Measurements from ENCODE around the gene NDUFA6.
"Not testable (repeated sequence)": the region's sequence is repeated elsewhere in the genome, so short reads cannot be mapped to it uniquely, and the experiment has no call there.

Gene NDUFA6

DNA sequence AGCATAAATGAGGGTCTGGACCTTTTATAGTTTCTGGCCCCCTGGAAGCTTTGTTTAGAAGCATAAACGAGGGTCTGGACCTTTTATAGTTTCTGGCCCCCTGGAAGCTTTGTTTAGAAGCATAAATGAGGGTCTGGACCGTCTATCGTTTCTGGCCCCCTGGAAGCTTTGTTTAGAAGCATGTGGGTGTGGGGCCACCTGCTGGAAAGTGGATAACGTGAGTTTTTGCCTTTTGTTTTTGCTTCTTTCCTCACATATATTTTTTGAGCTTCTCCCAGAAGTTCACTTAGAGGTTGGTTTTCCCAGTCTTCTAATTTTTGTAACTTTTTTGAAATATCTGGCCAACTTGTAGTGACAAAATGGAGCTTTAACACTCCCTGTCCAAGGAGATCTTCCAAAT, 22.2 kb upstream of the NDUFA6 start:
- not testable (repeated sequence) for DNase-seq (ENCODE audit: low read depth)

DNA sequence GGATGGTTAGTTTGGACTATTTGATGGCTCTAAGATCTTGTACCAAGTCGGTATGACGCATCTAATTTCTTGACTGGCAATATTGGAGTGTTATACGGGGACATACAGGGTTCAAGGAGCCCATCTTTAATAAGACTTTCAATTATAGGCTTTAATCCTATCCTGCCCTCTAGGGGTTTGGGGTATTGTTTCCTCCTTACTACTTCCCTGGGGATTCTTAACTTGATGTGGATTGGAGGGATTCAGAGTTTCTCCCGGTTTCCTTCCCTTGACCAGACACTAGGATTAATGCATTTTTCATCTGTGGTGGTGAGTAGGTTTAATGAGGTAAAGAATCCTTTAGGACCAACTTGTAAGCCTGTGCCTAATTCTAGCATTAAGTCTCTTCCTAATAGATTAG, 21.2 kb upstream of the NDUFA6 start:
- DNase-seq (ENCODE audit: low read depth) = no peak

DNA sequence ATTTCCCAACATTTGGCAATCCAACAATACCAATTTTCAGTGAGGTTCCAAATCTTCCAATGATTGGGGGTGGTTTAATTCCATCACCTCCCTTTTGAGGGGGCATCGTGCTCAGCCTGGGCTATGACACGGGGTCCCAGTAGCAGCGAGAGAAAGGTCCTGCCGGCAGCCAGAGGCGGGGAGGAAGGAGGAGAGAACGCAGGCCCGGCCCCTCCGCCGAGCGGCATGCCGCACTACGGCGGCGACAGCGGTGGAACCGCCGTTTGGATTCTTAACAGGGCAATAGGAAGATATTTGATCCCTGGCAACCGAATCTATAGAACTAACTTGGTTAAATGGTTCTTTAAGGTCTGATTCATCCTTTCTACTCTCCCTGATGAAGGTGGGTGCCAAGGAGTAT, 18.3 kb upstream of the NDUFA6 start:
- no peak for DNase-seq (ENCODE audit: low read depth)

DNA sequence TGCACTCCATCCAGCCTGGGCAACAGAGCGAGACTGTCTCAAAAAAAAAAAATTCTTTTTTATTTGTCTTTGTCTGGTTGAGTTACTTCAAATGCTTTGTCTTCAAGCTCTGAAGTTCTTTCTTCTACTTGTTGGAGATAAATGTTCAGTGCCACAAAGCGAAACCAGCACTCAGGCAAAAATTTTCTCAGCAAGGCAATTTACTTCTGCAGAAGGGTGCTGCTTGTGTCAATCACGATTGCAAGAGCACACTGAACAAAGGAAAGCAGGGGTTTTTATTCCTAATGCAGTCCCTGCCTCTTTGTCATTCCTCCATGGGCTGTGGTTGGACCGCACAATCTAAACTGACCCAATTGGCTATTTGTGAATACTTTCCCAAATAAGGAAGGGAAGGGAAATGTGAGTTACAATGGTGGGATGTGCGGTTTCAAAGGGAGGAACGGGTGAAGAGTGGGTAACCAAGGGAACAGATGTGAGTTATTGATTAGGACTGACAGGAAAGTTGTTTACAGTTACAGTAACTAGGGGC, 13.8 kb upstream of the NDUFA6 start:
- not testable (repeated sequence) for DNase-seq (ENCODE audit: low read depth)

DNA sequence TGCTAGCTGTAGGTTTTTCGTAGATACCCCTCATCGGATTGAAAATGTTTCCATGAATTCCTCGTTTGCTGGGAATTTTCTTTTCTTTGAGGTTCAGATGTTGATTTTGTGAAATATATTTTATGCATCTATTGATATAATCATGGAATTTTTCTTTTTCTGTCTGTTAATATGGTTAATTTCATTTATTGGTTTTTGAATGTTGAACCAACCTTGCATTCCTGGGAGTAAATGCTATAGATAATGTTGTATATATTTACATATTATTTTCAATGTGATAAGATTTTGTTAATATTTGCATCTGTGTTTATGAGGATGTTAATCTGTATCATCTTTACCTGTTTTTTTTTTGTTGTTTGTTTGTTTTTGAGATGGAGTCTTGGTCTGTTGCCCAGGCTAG, 10.6 kb upstream of the NDUFA6 start:
- DNase-seq (ENCODE audit: low read depth) = no peak

DNA sequence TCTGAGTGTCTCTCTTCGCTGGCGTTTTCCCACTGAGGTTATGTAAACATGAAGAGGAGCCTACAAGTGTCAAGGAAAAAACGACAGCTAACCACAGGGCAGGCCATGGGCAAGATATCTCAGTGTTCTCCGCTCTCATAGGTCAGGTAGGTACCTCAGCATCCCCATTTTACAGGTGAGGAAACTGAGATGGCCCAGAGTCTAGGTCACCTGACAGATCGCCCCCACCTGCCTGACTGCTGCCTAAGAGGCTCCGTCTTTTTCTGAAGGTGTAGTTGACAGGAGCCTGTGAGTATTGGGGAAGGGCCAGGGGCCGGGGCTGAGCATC, 847 bp upstream of the NDUFA6 start:
- DNase-seq (ENCODE audit: low read depth) = no peak

DNA sequence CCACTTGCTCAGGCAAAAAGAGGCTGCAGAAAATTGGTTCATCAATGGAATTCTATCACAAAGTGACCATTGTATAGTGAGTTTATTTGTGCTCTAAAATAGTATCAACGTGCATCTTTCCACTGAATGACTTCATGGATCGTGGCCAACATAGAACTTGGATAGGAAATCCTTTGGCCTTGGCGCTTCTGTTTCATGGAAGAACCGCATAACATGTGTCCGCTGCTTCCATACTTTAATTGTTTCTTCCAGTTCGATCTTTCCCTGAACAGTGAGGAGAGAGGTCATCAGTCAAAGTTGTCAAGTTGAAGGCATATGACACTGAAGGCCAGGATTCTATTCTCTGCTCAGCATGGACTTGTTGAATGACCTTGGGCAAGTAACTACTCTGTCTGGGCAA, 4.5 kb downstream of the NDUFA6 start:
- DNase-seq (ENCODE audit: low read depth) = no peak

DNA sequence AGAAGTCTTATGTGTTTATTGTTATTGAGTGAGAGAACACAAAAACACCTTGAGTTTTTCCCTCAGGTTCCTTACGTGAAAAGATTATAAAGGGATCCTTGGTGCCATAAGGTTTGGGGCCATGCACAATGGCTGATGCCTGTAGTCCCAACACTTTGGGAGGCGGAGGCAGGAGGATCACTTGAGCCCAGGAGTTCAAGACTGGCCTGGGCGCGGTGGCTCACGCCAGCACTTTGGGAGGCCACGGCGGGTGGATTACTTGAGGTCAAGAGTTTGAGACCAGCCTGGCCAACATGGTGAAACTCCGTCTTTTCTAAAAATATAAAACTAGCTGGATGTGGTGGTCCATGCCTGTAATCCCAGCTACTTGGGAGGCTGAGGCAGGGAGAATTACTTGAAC, 5.7 kb downstream of the NDUFA6 start:
- DNase-seq (ENCODE audit: low read depth) = no peak

DNA sequence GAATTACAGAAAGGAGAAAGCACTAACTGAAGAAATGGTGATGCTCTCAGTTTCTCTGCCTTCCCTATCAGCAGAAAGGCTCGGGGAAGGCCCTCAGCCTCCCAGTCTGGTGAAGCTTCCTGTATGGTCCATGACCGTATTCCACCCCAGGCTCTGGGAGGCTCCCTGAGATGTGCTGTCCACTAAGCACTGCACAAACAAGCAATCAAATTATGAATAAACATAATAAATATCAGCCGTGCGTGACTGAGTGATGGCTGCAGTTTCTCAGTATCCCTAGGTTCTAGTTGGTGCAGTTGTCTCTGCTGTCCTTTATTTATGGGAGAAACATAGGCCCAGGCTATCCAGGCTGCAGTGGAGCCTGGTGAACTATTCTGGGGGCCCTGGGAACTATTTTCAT, 7.5 kb downstream of the NDUFA6 start:
- DNase-seq (ENCODE audit: low read depth) = no peak

DNA sequence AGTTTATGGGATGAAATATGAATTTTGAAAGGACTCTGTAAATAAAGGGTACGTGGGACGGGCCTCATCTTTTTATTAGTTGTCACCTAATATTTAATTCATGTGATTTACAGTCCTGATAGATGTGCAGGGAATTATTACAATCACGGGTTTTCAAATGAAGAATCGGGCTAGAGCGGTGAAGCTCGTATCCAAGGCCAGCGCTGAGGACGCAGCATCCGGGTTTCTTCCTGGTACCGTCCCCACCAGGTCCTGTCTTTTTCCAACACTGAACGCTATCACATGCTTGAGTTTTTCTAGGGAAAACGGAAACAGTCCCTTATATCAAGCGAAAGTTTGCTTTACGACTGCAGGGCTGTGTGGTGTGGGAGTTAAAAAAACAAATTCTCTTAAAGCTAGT, 10.3 kb downstream of the NDUFA6 start:
- no peak for DNase-seq (ENCODE audit: low read depth)

DNA sequence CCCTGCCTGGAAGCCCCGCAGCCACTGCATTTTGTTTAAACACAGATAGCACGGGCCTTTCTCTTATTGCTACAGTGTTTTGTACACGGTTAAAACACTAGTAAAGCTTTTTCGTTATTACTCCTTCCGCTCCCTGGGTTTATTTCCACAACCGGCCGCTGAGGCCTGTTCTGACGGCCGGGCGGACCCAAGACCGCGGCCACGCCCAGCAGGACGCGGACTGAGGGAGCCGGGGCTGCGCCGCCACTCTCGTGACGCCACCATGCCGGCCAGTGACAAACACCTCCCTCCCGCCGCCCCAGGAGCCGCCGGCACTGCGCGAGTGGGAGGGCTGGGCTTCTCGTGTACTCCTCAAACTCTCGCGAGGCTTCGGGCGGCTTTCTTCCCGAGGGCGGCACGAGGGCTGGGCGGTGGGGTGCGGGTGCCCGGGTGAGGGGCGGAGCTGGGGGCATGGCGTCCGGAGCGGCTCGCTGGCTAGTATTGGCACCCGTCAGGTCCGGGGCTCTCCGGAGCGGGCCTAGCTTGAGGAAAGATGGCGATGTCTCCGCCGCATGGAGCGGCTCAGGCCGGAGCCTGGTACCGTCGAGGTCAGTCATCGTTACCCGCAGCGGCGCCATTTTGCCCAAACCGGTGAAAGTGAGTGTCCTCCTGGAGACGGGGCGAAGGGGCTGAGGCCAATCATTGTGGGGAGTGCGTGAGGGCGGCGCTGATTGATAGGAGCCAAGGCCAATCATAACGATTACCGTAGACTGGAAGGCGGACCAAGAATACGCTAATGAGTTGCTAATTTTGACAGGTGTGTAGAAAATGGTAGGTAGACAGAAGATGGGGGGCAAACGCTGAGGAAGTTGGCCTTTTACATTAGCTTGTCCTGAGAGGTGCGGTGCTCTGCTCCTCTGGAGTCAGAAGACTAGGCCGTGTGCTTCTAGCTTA, 11.0 kb downstream of the NDUFA6 start, which contains the start of gene SMDT1:
SMDT1 (plus strand) TSS at position 382 of the 933 bp plus-strand sequence; CDS start at position 451, 69 bp downstream.
- DNase-seq (ENCODE audit: low read depth) = peak; percentile 96

DNA sequence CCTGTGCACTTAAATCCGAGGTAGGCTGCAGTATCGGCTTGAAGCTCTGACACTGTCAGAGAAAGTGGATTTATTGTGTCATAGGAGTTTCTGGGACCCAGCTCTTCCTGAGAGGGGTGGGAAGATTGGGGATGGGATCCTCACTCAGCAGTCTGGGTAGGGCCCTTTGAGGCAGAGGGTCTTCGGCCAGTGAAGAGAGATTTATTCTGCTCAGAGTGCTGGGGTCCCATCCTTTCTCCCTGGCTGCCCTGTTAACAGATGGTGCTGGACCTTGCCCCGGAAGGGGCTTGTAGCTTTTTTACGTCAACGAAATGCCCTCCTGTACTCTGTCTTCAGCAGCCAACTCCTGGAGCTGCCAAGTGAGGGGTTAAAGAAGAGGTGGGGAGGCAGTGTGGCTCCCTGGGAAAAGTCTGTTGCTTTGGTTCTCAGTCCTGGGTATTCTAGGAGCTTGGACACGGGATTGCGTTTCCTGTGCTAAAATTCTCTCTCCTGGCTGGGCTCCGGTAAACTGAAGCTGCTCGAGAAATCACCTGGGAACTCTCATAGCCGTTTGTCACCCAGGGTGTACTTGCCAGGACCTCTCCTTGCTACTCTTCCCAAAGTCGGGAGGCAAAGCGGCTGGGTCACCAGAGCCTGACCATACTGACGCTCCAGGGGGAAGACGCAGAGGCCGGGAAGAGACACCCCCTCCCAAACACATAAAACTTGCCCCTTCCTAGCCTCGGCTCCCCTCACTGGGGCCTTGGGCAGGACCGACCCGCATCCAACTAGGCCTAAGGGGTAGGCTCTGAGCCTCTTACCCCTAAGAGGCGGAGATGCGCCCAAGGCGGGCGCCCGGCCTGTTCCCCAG, 11.9 kb downstream of the NDUFA6 start:
- DNase-seq (ENCODE audit: low read depth) = no peak

DNA sequence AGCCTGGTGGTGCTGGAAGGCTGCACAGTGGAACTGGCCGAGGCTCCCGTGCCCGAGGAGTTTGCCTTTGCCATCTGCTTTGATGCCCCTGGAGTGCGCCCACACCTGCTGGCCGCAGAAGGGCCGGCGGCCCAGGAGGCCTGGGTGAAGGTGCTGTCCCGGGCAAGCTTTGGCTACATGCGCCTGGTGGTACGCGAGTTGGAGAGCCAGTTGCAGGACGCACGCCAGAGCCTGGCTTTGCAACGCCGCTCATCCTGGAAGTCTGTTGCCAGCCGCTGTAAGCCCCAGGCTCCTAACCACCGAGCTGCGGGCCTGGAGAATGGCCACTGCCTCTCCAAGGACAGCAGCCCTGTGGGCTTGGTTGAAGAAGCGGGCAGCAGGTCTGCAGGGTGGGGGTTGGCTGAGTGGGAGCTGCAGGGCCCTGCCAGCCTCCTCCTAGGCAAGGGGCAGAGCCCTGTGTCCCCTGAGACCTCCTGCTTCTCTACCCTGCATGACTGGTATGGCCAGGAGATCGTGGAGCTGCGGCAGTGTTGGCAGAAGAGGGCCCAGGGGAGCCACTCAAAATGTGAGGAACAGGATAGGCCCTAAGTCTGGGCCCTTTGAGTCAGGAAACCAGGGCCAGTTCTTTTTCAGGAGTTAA, 13.0 kb downstream of the NDUFA6 start:
- no peak for DNase-seq (ENCODE audit: low read depth)

DNA sequence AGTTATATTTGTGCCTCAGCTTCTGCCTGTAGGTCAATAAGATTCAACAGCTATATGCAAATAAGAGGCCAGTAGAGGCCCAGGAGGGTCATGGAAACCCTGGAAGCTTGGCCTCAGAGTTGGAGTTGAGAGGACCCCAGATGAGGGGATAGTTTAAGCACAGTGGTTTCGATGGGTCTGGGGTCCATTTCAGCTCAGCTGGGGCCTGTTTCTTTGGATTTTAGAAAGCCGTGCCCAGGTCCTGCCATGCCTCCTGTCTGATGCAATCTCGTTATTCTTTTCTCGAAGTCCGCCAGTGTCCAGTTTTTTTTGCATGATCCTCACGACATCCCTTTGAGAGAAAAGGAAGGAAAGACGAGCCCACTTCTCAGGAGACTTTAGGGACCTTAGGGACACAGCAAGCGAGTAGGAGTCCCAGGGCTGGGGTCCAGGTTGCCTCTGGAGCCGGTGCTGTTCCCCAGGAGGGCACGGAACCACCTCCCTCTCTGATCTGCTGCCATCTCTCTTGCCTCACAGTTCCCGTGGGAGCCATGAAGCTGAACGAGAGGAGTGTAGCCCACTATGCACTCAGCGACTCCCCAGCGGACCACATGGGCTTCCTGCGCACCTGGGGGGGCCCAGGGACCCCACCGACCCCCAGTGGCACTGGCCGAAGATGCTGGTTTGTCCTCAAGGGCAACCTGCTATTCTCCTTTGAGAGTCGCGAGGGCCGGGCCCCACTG, 13.6 kb downstream of the NDUFA6 start:
- DNase-seq (ENCODE audit: low read depth) = no peak

DNA sequence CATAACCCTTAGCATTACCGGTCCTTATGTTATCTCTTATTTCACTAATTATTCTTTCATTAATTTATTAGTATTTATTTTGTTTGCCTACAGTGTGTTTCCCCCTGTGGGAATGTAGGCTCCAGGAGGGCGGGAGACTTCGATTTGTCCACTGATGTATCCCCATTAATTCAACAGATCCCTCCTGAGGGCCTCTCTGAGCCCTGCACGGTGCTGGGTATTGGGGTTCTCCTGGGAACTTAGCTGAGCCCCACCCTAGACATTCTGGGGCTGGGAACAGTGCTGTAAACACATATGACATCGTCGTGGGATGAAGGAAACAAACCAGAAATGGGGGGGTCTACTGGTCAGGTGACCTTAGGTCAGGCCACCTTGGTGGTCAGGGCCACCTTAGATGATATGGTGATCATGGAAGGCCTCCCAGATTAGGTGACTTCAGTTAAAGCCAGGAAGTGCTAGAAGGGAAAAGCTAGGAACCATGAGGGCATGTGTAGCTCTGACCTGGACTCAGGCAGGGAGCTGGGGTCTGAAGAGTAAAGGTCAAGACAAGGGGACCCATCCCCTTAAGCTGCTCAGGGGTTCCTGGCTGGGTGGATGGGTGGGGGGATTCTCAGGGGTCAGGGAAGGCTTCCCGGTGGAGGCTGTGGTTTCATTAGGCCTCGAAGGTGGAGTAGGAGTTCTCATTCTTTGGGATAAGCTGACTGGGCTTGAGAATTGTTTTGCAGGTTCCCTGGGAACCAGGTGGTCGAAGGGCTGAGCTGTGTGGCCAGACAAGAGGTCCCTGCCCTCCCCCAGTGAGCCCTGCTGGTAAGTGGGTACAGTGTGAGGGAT, 15.5 kb downstream of the NDUFA6 start:
- no peak for DNase-seq (ENCODE audit: low read depth)

DNA sequence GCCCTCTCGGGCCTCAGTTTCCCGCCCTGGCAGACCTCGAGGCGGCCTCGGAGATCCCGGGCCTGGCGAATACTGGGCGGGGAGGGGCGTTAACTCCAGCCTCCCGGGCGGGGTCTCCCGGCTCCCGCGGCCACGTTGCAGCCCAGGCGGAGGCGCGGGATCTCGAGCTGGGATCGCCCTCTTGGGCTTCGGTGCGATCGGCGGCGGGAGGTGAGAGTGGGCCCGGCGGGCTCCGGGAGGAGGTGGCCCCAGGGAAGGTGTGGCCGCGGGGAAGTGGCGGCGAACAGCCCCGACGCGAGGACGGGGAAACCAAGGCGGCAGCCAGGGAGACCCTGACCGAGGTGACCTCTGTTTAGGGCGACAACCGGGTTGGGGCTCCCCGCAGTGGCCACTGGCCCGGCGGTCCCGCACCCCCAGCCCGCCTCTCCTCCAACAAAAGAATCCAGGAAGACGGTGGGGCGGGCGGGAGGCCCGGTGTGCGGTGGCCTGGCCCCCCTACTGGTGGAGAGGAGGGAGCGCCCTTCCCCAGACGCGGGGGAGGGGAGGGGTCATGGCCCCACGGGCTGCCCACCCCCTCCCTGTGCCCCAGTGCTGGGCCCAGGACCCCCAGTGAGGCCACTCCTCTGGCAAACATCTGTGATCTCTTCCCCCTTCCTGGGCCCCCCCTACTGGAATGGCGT, 16.3 kb downstream of the NDUFA6 start, which contains the start of gene PHETA2:
PHETA2 (plus strand) TSS at position 117 of the 680 bp plus-strand sequence. CDS start 3,046 bp downstream, outside the sequence.
- DNase-seq (ENCODE audit: low read depth) = no peak

DNA sequence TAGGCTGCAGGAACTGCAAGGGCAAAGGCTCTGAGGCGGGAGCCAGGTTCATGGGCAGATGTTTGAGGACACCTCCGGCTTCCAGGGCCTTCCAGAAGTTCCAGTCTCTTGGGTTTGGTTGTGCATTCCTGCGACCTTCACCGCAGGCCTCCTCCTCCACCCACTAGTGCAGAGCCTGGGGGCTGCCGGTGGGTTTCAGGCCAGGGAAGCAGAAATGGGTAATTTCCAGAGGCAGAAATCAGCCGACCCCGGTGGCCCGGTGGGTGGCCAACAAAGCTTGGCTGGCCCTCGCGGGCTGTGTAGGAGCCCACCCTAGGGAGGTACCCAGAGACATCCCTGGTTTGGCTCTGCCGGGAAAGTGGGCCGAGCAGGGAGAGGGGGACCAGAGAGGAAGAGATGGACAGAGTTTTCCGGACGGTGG, 16.9 kb downstream of the NDUFA6 start:
- no peak for DNase-seq (ENCODE audit: low read depth)

DNA sequence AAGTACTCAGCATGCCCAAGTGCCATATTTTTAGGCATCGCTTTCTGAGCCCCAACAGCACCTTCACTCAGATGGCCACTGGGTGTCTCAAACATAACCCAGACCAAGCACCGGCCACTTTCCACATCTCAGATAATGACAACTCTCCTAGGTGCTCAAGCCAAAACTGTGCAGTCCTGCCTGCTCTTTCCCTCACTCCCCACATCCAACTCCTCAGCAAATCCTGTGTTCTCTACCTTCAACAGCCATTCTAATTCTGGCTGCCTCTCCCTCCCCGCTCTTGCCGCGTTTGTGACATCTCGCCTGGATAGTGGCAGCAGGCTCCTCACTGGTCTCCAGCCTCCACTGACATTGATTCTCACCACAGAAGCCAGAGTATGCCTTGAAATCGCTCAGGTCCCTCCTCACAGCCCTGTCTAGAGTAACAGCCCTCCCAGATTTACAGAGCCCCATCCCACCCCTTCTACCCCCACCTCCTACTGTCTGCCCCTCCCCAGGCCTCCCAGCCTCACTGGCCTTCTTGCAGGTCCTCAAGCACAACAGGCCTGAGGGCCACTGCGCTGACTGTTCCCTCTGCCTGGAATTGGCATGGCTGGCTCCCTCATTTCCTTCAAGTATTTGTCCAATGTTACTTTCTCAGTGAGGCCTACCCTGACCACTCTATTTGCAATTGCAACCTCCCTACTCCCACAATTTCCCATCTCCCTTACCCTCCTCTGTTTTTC, 17.8 kb downstream of the NDUFA6 start:
- DNase-seq (ENCODE audit: low read depth) = no peak

DNA sequence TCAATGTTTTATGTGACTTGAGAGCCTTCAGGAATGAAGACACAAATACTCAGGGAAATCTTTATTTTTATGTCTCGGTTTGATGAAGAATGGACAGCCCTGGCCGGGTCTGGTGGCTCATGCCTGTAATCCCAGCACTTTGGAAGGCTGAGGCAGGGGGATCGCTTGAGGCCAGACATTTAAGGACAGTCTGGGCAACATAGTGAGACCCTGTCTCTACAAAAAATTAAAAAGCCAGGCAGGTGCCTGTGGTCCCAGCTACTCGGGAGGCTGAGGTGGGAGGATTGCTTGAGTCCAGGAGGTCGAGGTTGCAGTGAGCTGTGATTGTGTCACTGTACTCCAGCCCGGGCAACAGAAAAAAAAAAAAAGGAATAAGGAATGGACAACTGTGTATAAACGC, 19.1 kb downstream of the NDUFA6 start:
- not testable (repeated sequence) for DNase-seq (ENCODE audit: low read depth)

Measured in stimulated activated CD8-positive, alpha-beta memory T cell treated with anti-CD3 and anti-CD28 coated beads, Interleukin-12 subunit alpha, Interleukin-12 subunit beta, amount 100 ng/mL, for 1 hour (primary cell).